Mucosa of rectum (tissue), 2 donors: ENCODE results near the gene ST3GAL3.
A peak's percentile ranks its signal among the peaks of the same experiment; 100 is the strongest.

Experiments used
- H3K27ac ChIP-seq, 2 donors: one replicate each; pipeline ENCODE4 v1.7.0; 2013; ENCODE audit warnings: inconsistent platforms in 2 of 2, low read depth in 2 of 2, low read length in 2 of 2
- H3K27me3 ChIP-seq, 2 donors: one replicate each; pipeline ENCODE4 v1.7.0; 2013; ENCODE audit warnings: low read length in 2 of 2; ENCODE audit not compliant: control insufficient read depth in 2 of 2, insufficient read depth in 2 of 2
- H3K36me3 ChIP-seq, 2 donors: one replicate each; pipeline ENCODE4 v1.7.0; 2013; ENCODE audit warnings: low read length in 2 of 2; ENCODE audit not compliant: control insufficient read depth in 2 of 2, insufficient read depth in 2 of 2
- H3K4me1 ChIP-seq, 2 donors: one replicate each; pipeline ENCODE4 v1.7.0; 2013; ENCODE audit warnings: low read length in 2 of 2, mild to moderate bottlenecking in 1 of 2; ENCODE audit not compliant: control insufficient read depth in 2 of 2, insufficient read depth in 2 of 2
- H3K4me3 ChIP-seq, 2 donors: one replicate each; pipeline ENCODE4 v1.7.0; 2013; ENCODE audit warnings: low read length in 2 of 2
- H3K9ac ChIP-seq, 2 donors: one replicate each; pipeline ENCODE4 v1.7.0; 2013; ENCODE audit warnings: low read length in 2 of 2, low read depth in 1 of 2, mild to moderate bottlenecking in 1 of 2
- H3K9me3 ChIP-seq, 2 donors: one replicate each; pipeline ENCODE4 v1.7.0; 2013; ENCODE audit warnings: low read length in 2 of 2; ENCODE audit not compliant: control insufficient read depth in 2 of 2
- donor health status: healthy.
- donor health status: Normal muscosa, but diverticular disease.

The ST3GAL3 gene

GRCh38 chr1:43933386-43934100 lies 226.2 kb downstream of the ST3GAL3 start, which contains the start of gene ARTN:
Gene ARTN, plus strand, starts transcription at chr1:43933801. Its CDS starts 1,856 bp downstream, at chr1:43935657.
- H3K27ac ChIP-seq = peak within 1 kb of the TSS in 1 of 2 donors; percentile 9
- peak within 1 kb of the TSS; percentile 32 to 42 for H3K9ac ChIP-seq
- H3K27me3 ChIP-seq = peaks cover 0 to 3% of the 10 kb centered on the region in 2 donors
- H3K36me3 ChIP-seq = peaks cover 0 to 3% of the 10 kb centered on the region in 2 donors
- H3K9me3 ChIP-seq = no peaks in the 10 kb centered on the region
- H3K4me3 ChIP-seq = peak within 1 kb of the TSS; percentile 50 to 58
- H3K4me1 ChIP-seq = peaks cover 24% of the 10 kb centered on the region in 2 donors

- H3K9ac ChIP-seq = peak overlapping the region; percentile 32 to 57
- peaks cover 0 to 3% of the 10 kb centered on the region in 2 donors for H3K36me3 ChIP-seq
- peak overlapping the region in 1 of 2 donors; percentile 9 for H3K27ac ChIP-seq
- H3K4me1 ChIP-seq = peaks cover 24% of the 10 kb centered on the region in 2 donors
- peak overlapping the region; percentile 48 to 58 for H3K4me3 ChIP-seq
- H3K9me3 ChIP-seq = no peaks in the 10 kb centered on the region
- H3K27me3 ChIP-seq = peaks cover 0 to 3% of the 10 kb centered on the region in 2 donors
Observed at GRCh38 chr1:43934101-43934985, 227.0 kb downstream of the ST3GAL3 start.

DNA sequence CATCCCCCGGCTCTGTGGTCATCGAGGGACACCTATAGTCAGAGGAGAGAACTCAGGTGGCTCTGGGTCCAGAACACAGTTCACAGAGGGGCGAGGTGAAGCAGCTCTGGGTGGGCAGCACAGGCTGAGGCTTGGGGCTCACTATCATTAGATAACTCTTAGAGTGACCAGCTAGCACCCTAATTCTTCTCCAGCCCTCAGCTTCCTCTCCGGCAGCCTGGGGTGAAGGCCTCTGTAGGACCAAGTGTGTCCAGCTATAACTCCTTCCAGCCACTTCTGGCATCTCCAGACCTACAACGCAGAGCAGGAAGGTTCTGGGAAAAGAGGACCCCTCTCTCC lies 227.6 kb downstream of the ST3GAL3 start:
- H3K4me1 ChIP-seq = peaks cover 24% of the 10 kb centered on the region in 2 donors
- H3K27ac ChIP-seq = no peak overlapping the region
- H3K36me3 ChIP-seq = peaks cover 0 to under 1% of the 10 kb centered on the region in 2 donors
- no peaks in the 10 kb centered on the region for H3K9me3 ChIP-seq
- peak overlapping the region; percentile 41 to 57 for H3K9ac ChIP-seq
- no peak overlapping the region for H3K4me3 ChIP-seq
- peaks cover 0 to 3% of the 10 kb centered on the region in 2 donors for H3K27me3 ChIP-seq

GRCh38 chr1:43935711-43936427 lies 228.5 kb downstream of the ST3GAL3 start:
- Histone ChIP-seq H3K36me3 (no peaks in the 10 kb centered on the region), H3K27ac (peak overlapping the region; percentile 48 to 65), H3K27me3 (peaks cover 0 to 3% of the 10 kb centered on the region in 2 donors), H3K9me3 (no peaks in the 10 kb centered on the region), H3K4me1 (peaks cover 24% of the 10 kb centered on the region in 2 donors), H3K4me3 (peak overlapping the region; percentile 59 to 60), H3K9ac (peak overlapping the region; percentile 41 to 57)

DNA sequence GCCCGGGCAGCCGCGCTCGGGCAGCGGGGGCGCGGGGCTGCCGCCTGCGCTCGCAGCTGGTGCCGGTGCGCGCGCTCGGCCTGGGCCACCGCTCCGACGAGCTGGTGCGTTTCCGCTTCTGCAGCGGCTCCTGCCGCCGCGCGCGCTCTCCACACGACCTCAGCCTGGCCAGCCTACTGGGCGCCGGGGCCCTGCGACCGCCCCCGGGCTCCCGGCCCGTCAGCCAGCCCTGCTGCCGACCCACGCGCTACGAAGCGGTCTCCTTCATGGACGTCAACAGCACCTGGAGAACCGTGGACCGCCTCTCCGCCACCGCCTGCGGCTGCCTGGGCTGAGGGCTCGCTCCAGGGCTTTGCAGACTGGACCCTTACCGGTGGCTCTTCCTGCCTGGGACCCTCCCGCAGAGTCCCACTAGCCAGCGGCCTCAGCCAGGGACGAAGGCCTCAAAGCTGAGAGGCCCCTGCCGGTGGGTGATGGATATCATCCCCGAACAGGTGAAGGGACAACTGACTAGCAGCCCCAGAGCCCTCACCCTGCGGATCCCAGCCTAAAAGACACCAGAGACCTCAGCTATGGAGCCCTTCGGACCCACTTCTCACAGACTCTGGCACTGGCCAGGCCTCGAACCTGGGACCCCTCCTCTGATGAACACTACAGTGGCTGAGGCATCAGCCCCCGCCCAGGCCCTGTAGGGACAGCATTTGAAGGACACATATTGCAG lies 229.3 kb downstream of the ST3GAL3 start:
- Histone ChIP-seq H3K27ac (no peak overlapping the region), H3K9me3 (no peaks in the 10 kb centered on the region), H3K9ac (peak overlapping the region in 1 of 2 donors; percentile 71), H3K4me1 (peaks cover 24% of the 10 kb centered on the region in 2 donors), H3K4me3 (peak overlapping the region; percentile 56 to 59), H3K27me3 (peaks cover 0 to 3% of the 10 kb centered on the region in 2 donors), H3K36me3 (no peaks in the 10 kb centered on the region)

DNA sequence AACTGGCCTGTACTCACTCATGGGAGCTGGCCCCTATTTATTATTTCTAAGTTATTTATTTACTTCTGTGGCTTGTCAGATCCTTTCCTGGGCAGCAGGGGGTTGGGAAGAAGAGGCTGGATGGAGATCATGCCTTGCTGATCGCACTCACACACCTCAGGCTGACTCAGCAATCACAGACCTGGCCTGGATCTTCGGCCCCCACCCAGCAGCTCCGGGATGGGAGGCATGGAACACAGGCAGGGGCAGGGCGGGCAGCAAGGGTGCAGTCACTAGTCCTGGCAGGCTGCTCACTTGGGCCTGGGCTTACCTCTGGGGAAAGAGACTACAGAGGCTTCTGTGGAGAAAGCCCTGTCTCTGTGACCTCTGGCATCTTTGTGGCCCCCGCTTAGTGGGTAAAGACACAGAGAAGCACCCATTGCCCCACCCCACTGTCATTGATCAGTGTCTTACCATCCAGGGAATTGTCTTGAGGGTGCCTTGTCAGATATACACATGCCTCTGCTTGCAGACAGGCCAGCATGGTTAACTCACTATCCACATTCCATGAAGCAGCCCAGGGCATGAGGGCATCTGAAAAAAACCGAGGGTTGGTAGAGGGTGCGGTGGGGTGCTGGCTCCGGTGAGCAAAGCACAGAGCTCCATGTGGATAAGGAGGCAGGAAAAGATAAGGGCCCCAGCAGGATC lies 230.0 kb downstream of the ST3GAL3 start:
- Histone ChIP-seq H3K4me3 (no peak overlapping the region), H3K9me3 (no peaks in the 10 kb centered on the region), H3K36me3 (no peaks in the 10 kb centered on the region), H3K4me1 (peaks cover 24 to 28% of the 10 kb centered on the region in 2 donors), H3K27ac (no peak overlapping the region), H3K9ac (no peak overlapping the region), H3K27me3 (peaks cover 0 to 3% of the 10 kb centered on the region in 2 donors)

DNA sequence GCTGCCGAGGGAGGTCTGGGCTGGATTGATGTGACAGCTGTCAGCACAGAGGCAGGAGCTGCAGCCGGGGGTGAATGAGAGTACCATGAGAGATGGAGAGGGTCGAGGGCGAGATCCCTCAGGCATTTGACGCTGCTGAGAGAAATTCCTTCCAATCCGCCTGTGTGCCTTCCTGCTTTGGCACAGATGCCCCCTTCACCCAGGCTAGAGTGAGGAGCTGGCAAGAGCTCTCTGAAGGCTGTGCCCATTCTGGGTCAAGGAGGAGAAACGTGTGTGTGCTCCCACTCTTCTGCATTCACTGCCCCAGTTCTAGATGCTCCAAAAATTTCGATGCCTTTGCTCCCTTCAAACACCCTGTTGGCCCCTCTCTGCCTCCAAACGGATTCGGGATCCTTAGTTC lies 231.0 kb downstream of the ST3GAL3 start:
- Histone ChIP-seq H3K9me3 (no peaks in the 10 kb centered on the region), H3K36me3 (no peaks in the 10 kb centered on the region), H3K27me3 (peaks cover 0 to 3% of the 10 kb centered on the region in 2 donors), H3K4me1 (peaks cover 20 to 28% of the 10 kb centered on the region in 2 donors), H3K27ac (no peak overlapping the region), H3K9ac (no peak overlapping the region), H3K4me3 (no peak overlapping the region)

DNA sequence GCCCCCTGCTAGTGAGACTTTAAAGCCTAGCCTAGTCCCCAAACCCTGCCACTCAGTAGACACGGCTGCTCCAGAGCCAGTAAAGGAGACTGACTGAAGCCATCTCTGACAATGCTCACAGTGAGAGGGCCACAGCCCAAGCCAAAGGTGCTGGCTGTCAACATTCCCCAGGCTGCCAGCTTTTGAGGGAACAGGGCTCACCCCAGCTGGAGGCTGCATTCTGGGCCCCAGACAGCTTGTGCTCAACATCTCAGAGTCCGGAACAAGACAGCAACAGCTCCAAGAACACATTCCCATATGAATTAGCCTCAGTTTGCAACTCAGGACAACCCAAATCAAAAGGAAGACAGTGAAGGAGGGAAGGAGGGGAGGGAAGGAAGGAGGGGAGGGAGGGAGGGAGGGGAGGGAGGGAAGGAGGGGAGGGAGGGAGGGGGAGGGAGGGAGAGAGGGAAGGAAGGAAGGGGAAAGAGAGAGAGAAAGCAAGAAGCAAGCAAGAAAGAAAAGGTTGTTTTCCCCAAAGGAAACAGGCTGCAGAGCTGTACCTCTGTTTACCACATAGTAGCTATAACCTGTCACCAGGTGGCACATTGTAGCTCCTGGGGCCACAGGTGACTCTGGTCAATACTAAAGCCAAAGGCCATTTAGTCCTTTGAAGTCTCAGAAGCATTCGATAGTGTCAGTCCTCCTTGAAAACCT lies 231.7 kb downstream of the ST3GAL3 start:
- H3K4me1 ChIP-seq = peaks cover 17 to 21% of the 10 kb centered on the region in 2 donors
- H3K9me3 ChIP-seq = no peaks in the 10 kb centered on the region
- H3K27me3 ChIP-seq = no peaks in the 10 kb centered on the region
- no peak overlapping the region for H3K27ac ChIP-seq
- H3K4me3 ChIP-seq = no peak overlapping the region
- H3K36me3 ChIP-seq = no peaks in the 10 kb centered on the region
- H3K9ac ChIP-seq = no peak overlapping the region
